Fibroblast of lung (primary cell): ENCODE results near the gene SAPCD1. TPM values are rescaled to one million over a fixed set of nuclear protein-coding genes. Genes with fewer than 3 reads are reported as not detected.

ENCODE experiments used
- DNase-seq, 2 donors: peaks; one replicate each; pipeline versions ENCODE4 v3.0.0 to v3.0.0-alpha.2; 2010; ENCODE audit warnings: low read depth in 2 of 2
- H2AFZ ChIP-seq: 2 replicates; pipeline ENCODE4 v1.5.1; 2012; ENCODE audit warnings: low read length, control low read depth, inconsistent platforms
- H3K27ac ChIP-seq: 2 replicates; pipeline ENCODE4 v1.5.1; 2011; ENCODE audit warnings: low read length, control low read depth; ENCODE audit not compliant: insufficient read depth
- H3K27me3 ChIP-seq: 2 replicates; pipeline ENCODE4 v1.5.1; 2011; ENCODE audit warnings: mild to moderate bottlenecking, low read length; ENCODE audit not compliant: control insufficient read depth, insufficient read depth
- H3K36me3 ChIP-seq: 2 replicates; pipeline ENCODE4 v1.5.1; 2011; ENCODE audit warnings: low read length; ENCODE audit not compliant: control insufficient read depth, insufficient read depth
- H3K4me1 ChIP-seq: 2 replicates; pipeline ENCODE4 v1.5.1; 2011; ENCODE audit warnings: low read length; ENCODE audit not compliant: control insufficient read depth, insufficient read depth; ENCODE audit errors: extremely low read depth
- H3K4me2 ChIP-seq: 2 replicates; pipeline ENCODE4 v1.5.1; 2011; ENCODE audit warnings: low read length, control low read depth; ENCODE audit not compliant: insufficient read depth; ENCODE audit errors: extremely low read depth
- H3K4me3 ChIP-seq, 4 experiments: fragments of 200-600 bp in 1 of 4; sonication (generic) in 1 of 4; replicated peaks in 1 of 4; 2 replicates each; pipeline ENCODE4 v1.5.1; 2011 to 2016; ENCODE audit warnings: low read length in 4 of 4, low read depth in 3 of 4, mild to moderate bottlenecking in 3 of 4, control low read depth in 2 of 4, inconsistent platforms in 1 of 4, mixed read lengths in 1 of 4; ENCODE audit not compliant: insufficient read depth in 1 of 4; ENCODE audit errors: control extremely low read depth in 1 of 4
- H3K79me2 ChIP-seq: 2 replicates; pipeline ENCODE4 v1.5.1; 2012; ENCODE audit warnings: mild to moderate bottlenecking, low read length, inconsistent platforms; ENCODE audit not compliant: control insufficient read depth, insufficient read depth
- H3K9ac ChIP-seq: 2 replicates; pipeline ENCODE4 v1.5.1; 2011; ENCODE audit warnings: mild to moderate bottlenecking, low read length, control low read depth; ENCODE audit not compliant: insufficient read depth
- H3K9me3 ChIP-seq: 2 replicates; pipeline ENCODE4 v1.5.1; 2012; ENCODE audit warnings: low read depth, low read length; ENCODE audit not compliant: control insufficient read depth, insufficient read depth
- H4K20me1 ChIP-seq: 2 replicates; pipeline ENCODE4 v1.5.1; 2011; ENCODE audit warnings: low read length; ENCODE audit not compliant: control insufficient read depth, insufficient read depth; ENCODE audit errors: extremely low read depth
- EZH2 ChIP-seq: IDR thresholded peaks from 2 replicates; pipeline ENCODE4 v1.5.1; 2012; ENCODE audit warnings: low read length, control low read depth, mild to moderate bottlenecking; ENCODE audit errors: missing control alignments
- polyA plus RNA-seq, 2 donors: library from polyadenylated mRNA; depleted of rRNA in 1 of 2; stranded (reverse) in 1 of 2; unstranded in 1 of 2; fragments of >200 nt; gene quantifications; 2 replicates each; pipeline ENCODE4 v1.2.1, GENCODE V29; 2011 to 2012; ENCODE audit warnings: missing spikeins in 1 of 2
- total RNA-seq: library from RNA; depleted of rRNA; stranded (reverse); fragments of >200 nt; gene quantifications from 2 replicates; pipeline ENCODE4 v1.2.1, GENCODE V29; 2014
- TF ChIP-seq, protein P1 (sequence below), 2 donors: IDR thresholded peaks in 1 of 2; conservative IDR thresholded peaks in 1 of 2; 1 replicate in 1 of 2; 2 replicates in 1 of 2; pipeline ENCODE4 v1.5.1; 2011 to 2012; ENCODE audit warnings: low read length in 2 of 2, control low read depth in 1 of 2, inconsistent platforms in 1 of 2, low read depth in 1 of 2, mild to moderate bottlenecking in 1 of 2

The SAPCD1 gene
- total and polyA plus RNA-seq, 2 donors (not counting 1 experiment from before 2014, with no cell fraction given), result 0.50 to 1.3 TPM

DNA sequence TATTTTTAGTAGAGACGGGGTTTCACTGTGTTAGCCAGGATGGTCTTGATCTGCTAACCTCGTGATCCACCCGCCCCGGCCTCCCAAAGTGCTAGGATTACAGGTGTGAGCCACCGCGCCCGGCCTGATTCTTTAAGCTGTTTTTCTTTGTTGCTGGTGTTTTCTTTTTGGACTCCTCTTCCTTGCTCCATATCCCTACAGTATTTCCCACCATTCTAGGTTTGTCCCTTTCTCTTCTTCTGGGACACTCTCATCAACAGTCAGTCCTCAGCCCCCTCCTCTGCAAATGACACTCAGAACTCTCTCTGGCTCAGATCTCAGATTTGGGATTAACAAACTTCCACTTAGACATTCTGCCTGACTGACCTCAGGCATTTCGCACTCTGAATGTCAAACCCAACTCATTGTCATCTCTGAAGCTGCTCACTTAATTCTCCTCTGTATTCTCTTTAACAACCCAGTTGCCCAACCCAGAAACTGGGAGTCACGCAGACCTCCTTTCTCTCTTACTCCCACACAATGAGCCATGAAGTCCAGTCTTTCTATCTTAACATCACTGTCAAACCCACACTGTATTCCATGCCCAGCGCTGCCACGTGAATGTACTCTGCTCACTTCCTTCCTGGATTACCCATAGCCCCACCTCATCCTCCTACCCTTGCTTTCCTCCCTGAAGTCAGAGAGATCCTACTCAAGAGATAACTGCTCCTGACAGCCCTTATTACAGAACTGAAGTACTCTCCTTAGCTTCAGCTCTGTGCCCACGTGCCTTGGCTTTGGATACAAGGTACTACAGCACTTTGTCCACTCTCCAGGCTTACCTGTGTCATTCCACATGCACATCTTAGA, 36.7 kb upstream of the SAPCD1 start:
- Histone ChIP-seq H3K27ac (no peak overlapping the region), H3K9ac (no peak overlapping the region), H3K4me1 (peaks cover 8% of the 10 kb centered on the region), H3K36me3 (peaks cover 13% of the 10 kb centered on the region), H3K79me2 (peaks cover 6% of the 10 kb centered on the region), H2AFZ (no peak overlapping the region), H3K27me3 (no peaks in the 10 kb centered on the region), H3K9me3 (no peaks in the 10 kb centered on the region), H4K20me1 (no peaks in the 10 kb centered on the region), H3K4me2 (no peak overlapping the region), H3K4me3 (no peak overlapping the region)
- DNase-seq, result no peak
- TF ChIP-seq, protein P1, sequence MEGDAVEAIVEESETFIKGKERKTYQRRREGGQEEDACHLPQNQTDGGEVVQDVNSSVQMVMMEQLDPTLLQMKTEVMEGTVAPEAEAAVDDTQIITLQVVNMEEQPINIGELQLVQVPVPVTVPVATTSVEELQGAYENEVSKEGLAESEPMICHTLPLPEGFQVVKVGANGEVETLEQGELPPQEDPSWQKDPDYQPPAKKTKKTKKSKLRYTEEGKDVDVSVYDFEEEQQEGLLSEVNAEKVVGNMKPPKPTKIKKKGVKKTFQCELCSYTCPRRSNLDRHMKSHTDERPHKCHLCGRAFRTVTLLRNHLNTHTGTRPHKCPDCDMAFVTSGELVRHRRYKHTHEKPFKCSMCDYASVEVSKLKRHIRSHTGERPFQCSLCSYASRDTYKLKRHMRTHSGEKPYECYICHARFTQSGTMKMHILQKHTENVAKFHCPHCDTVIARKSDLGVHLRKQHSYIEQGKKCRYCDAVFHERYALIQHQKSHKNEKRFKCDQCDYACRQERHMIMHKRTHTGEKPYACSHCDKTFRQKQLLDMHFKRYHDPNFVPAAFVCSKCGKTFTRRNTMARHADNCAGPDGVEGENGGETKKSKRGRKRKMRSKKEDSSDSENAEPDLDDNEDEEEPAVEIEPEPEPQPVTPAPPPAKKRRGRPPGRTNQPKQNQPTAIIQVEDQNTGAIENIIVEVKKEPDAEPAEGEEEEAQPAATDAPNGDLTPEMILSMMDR (conservative IDR thresholded peaks at IDR 0.05 in 1 of 2, IDR thresholded peaks at IDR 0.05 in 1 of 2; ENCODE audit: low read depth in 1 of 2, low read length in 2 of 2), result no peak
- no peak for TF ChIP-seq EZH2

DNA sequence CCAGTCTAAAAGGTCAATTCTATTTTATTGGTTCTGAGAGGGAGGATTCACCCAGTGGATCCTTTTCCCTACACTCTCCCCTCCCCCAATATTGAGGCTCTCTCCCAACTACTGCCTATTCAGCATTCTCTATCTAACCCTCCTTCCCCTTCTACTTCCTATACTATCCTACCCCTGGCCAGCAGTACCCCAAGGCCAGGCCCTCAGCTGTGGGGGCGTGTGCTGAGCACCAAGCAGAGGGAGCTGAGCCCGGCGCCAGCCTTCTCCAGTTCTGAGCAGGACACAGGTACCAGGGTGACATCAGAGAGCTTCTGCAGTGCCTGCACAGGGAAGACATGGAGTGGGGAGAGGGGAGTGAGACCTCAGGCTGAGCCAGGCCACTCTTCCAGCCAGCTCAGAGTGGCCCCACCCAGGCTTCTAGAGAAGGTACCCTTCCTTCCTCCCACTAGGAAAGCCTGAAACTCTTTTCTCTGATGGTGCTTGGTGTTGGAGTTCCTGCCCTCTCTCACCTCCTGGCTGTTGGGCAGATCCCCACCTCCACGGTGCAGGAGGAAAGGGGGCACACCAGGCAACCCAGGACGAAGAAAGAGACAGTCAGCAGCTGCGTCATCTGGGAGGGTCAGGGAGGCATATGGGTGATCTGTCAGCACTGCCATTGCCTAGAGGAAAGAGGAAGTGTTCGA, 35.3 kb upstream of the SAPCD1 start:
- Histone ChIP-seq H3K9ac (no peak overlapping the region), H3K4me1 (peaks cover 9% of the 10 kb centered on the region), H3K4me2 (no peak overlapping the region), H3K27me3 (no peaks in the 10 kb centered on the region), H3K27ac (no peak overlapping the region), H3K9me3 (no peaks in the 10 kb centered on the region), H3K36me3 (peaks cover 22% of the 10 kb centered on the region), H4K20me1 (no peaks in the 10 kb centered on the region), H3K4me3 (no peak overlapping the region), H2AFZ (no peak overlapping the region), H3K79me2 (peaks cover 9% of the 10 kb centered on the region)
- no peak for TF ChIP-seq EZH2
- TF ChIP-seq, protein P1 (conservative IDR thresholded peaks at IDR 0.05 in 1 of 2, IDR thresholded peaks at IDR 0.05 in 1 of 2; ENCODE audit: low read depth in 1 of 2, low read length in 2 of 2), result no peak
- no peak for DNase-seq
